H1 (cell line): ENCODE data around the gene ASPRV1. TPM values are rescaled to one million over a fixed set of nuclear protein-coding genes. Genes with fewer than 3 reads are reported as not detected.
A peak's percentile ranks its signal among the peaks of the same experiment; 100 is the strongest.

Source experiments
- CTCF ChIA-PET: fragments of 300-600 bp; sonication (Branson Sonifier 250); formaldehyde crosslinking; loops from one replicate; lab custom pipeline; 2021; ENCODE audit not compliant: partially characterized antibody; lab: Charles Lee
- POLR2A ChIA-PET: fragments of 300-600 bp; sonication (Branson Sonifier 250); formaldehyde crosslinking; loops from one replicate; lab custom pipeline; 2021; ENCODE audit warnings: inconsistent platforms; ENCODE audit not compliant: partially characterized antibody; lab: Charles Lee
- DNase-seq, 2 experiments: peaks; one replicate each; pipeline versions ENCODE4 v3.0.0 to v3.0.0-alpha.2; 2010 to 2022; ENCODE audit warnings: low spot score in 2 of 2, low read depth in 1 of 2, mixed read lengths in 1 of 2
- FAIRE-seq: peaks from 2 replicates; lab custom pipeline; 2011; peaks lifted over from hg19 to GRCh38; lab: Jason Lieb, UNC
- H2AFZ ChIP-seq: 2 replicates; pipeline ENCODE4 v1.8.1; 2012; ENCODE audit warnings: low read length, inconsistent platforms
- H2AK5ac ChIP-seq: 2 replicates; pipeline ENCODE4 v1.6.1; 2013; ENCODE audit warnings: low read depth, low read length
- H2BK120ac ChIP-seq: replicated peaks from 2 replicates; pipeline ENCODE3; 2013; ENCODE audit warnings: low read depth, low read length, inconsistent platforms
- H2BK12ac ChIP-seq: 2 replicates; pipeline ENCODE4 v1.6.1; 2013; ENCODE audit warnings: low read depth, low read length
- H2BK15ac ChIP-seq: 2 replicates; pipeline ENCODE4 v1.6.1; 2013; ENCODE audit warnings: low read length
- H2BK20ac ChIP-seq: 2 replicates; pipeline ENCODE4 v1.6.1; 2013; ENCODE audit warnings: low read length
- H2BK5ac ChIP-seq: 2 replicates; pipeline ENCODE4 v1.6.1; 2013; ENCODE audit warnings: low read depth, low read length
- H3K14ac ChIP-seq: 2 replicates; pipeline ENCODE4 v1.6.1; 2013; ENCODE audit warnings: inconsistent platforms; ENCODE audit not compliant: insufficient read length
- H3K18ac ChIP-seq: 2 replicates; pipeline ENCODE4 v1.6.1; 2013; ENCODE audit warnings: low read length; ENCODE audit errors: extremely low read depth
- H3K23ac ChIP-seq: 2 replicates; pipeline ENCODE4 v1.6.1; 2013; ENCODE audit warnings: inconsistent platforms; ENCODE audit not compliant: insufficient read length
- H3K23me2 ChIP-seq: 2 replicates; pipeline ENCODE4 v1.6.1; 2013; ENCODE audit warnings: low read depth, low read length
- H3K27ac ChIP-seq: 2 replicates; pipeline ENCODE4 v1.6.1; 2011; ENCODE audit warnings: low read depth, low read length, inconsistent platforms
- H3K27me3 ChIP-seq, 4 experiments: replicated peaks in 1 of 4; 1 replicate in 1 of 4; 2 replicates in 3 of 4; pipeline versions ENCODE4 v1.6.1 to v1.8.1; 2011 to 2013; ENCODE audit warnings: low read length in 3 of 4, mild to moderate bottlenecking in 3 of 4, inconsistent platforms in 2 of 4, mixed read lengths in 2 of 4, moderate library complexity in 1 of 4; ENCODE audit not compliant: control insufficient read depth in 3 of 4, insufficient read depth in 3 of 4; ENCODE audit errors: extremely low read depth in 1 of 4
- H3K36me3 ChIP-seq, 4 experiments: 2 replicates each; pipeline versions ENCODE4 v1.6.1 to v1.8.1; 2011 to 2013; ENCODE audit warnings: mild to moderate bottlenecking in 4 of 4, low read length in 3 of 4, moderate library complexity in 2 of 4, control low read depth in 1 of 4, inconsistent platforms in 1 of 4; ENCODE audit not compliant: insufficient read depth in 4 of 4, control insufficient read depth in 2 of 4
- H3K4ac ChIP-seq: replicated peaks from 2 replicates; pipeline ENCODE3; 2013; ENCODE audit warnings: low read length, low read depth, mixed read lengths, inconsistent platforms; ENCODE audit not compliant: insufficient read length
- H3K4me1 ChIP-seq, 4 experiments: replicated peaks in 1 of 4; 1 replicate in 1 of 4; 2 replicates in 3 of 4; pipeline versions ENCODE4 v1.6.1 to v1.8.1; 2011 to 2013; ENCODE audit warnings: low read length in 3 of 4, inconsistent platforms in 2 of 4, mixed read lengths in 1 of 4; ENCODE audit not compliant: insufficient read depth in 4 of 4, control insufficient read depth in 3 of 4
- H3K4me2 ChIP-seq, 2 experiments: 2 replicates each; pipeline versions ENCODE4 v1.6.1 to v1.8.1; 2011 to 2013; ENCODE audit warnings: low read depth in 2 of 2, low read length in 2 of 2, control low read depth in 1 of 2, inconsistent platforms in 1 of 2, mild to moderate bottlenecking in 1 of 2; ENCODE audit not compliant: insufficient read depth in 1 of 2
- H3K4me3 ChIP-seq, 4 experiments: fragments of 200-600, 300-600 bp in 1 of 4; sonication (generic), shearing (Covaris generic), sonication (Bioruptor Twin) in 1 of 4; 2 replicates each; pipeline versions ENCODE4 v1.5.1 to v1.8.1; 2011 to 2016; ENCODE audit warnings: low read length in 4 of 4, low read depth in 3 of 4, control low read depth in 2 of 4, inconsistent platforms in 2 of 4, mild to moderate bottlenecking in 2 of 4, mixed read lengths in 1 of 4, moderate library complexity in 1 of 4; ENCODE audit not compliant: insufficient read depth in 2 of 4; ENCODE audit errors: extremely low read depth in 1 of 4
- H3K56ac ChIP-seq: replicated peaks from 2 replicates; pipeline ENCODE3; 2013; ENCODE audit warnings: low read depth, mild to moderate bottlenecking, mixed read lengths, low read length, inconsistent platforms; ENCODE audit not compliant: insufficient read length
- H3K79me1 ChIP-seq: 2 replicates; pipeline ENCODE4 v1.6.1; 2013; ENCODE audit warnings: low read depth, low read length, control low read depth
- H3K79me2 ChIP-seq, 2 experiments: 2 replicates each; pipeline versions ENCODE4 v1.6.1 to v1.8.1; 2012 to 2013; ENCODE audit warnings: low read length in 2 of 2, mild to moderate bottlenecking in 2 of 2, inconsistent platforms in 1 of 2; ENCODE audit not compliant: insufficient read depth in 2 of 2, control insufficient read depth in 1 of 2
- H3K9ac ChIP-seq, 4 experiments: replicated peaks in 1 of 4; 1 replicate in 1 of 4; 2 replicates in 3 of 4; pipeline versions ENCODE4 v1.6.1 to v1.8.1; 2011 to 2013; ENCODE audit warnings: low read depth in 3 of 4, low read length in 3 of 4, control low read depth in 2 of 4, mild to moderate bottlenecking in 2 of 4, moderate library complexity in 2 of 4, inconsistent platforms in 1 of 4; ENCODE audit errors: extremely low read depth in 1 of 4
- H3K9me3 ChIP-seq, 2 experiments: 2 replicates each; pipeline versions ENCODE4 v1.6.1 to v1.8.1; 2012 to 2013; ENCODE audit warnings: mild to moderate bottlenecking in 2 of 2, moderate library complexity in 2 of 2, control low read depth in 1 of 2, inconsistent platforms in 1 of 2, low read depth in 1 of 2, low read length in 1 of 2, mixed read lengths in 1 of 2; ENCODE audit not compliant: insufficient read depth in 2 of 2
- H4K20me1 ChIP-seq, 2 experiments: replicated peaks in 1 of 2; 2 replicates each; pipeline versions ENCODE3 to v1.8.1; 2011 to 2013; ENCODE audit warnings: inconsistent platforms in 2 of 2, low read length in 2 of 2, mild to moderate bottlenecking in 1 of 2; ENCODE audit not compliant: insufficient read depth in 2 of 2, control insufficient read depth in 1 of 2
- H4K5ac ChIP-seq: 2 replicates; pipeline ENCODE4 v1.6.1; 2013; ENCODE audit warnings: low read length, low read depth, mixed read lengths, inconsistent platforms; ENCODE audit not compliant: insufficient read length
- H4K8ac ChIP-seq: 2 replicates; pipeline ENCODE4 v1.8.0; 2013; ENCODE audit warnings: mild to moderate bottlenecking, moderate library complexity, low read length, inconsistent platforms; ENCODE audit not compliant: insufficient read depth; ENCODE audit errors: extremely low read depth
- H4K91ac ChIP-seq: replicated peaks from 2 replicates; pipeline ENCODE3; 2013; ENCODE audit warnings: low read length, mixed read lengths, inconsistent platforms; ENCODE audit not compliant: insufficient read length
- ASH2L ChIP-seq: fragments of 200-600, 300-600 bp; sonication (generic); IDR thresholded peaks from one replicate; pipeline ENCODE4 v1.7.1; 2017; ENCODE audit warnings: low read length
- CHD2 ChIP-seq: IDR thresholded peaks from 2 replicates; pipeline ENCODE4 v1.6.1; 2012; ENCODE audit warnings: low read length, improper control_type of control experiment
- CREB1 ChIP-seq: IDR thresholded peaks from 2 replicates; pipeline ENCODE4 v1.6.1; 2012; ENCODE audit warnings: inconsistent platforms
- CTCF ChIP-seq, 3 experiments: IDR thresholded peaks; 1 replicate in 2 of 3; 2 replicates in 1 of 3; pipeline versions ENCODE4 v1.5.1 to v1.6.1; 2011; ENCODE audit warnings: low read length in 3 of 3, mild to moderate bottlenecking in 3 of 3, inconsistent platforms in 2 of 3, low read depth in 1 of 3, moderate library complexity in 1 of 3; ENCODE audit not compliant: insufficient read depth in 1 of 3; ENCODE audit errors: control extremely low read depth in 1 of 3
- FOSL1 ChIP-seq: IDR thresholded peaks from 2 replicates; pipeline ENCODE4 v1.6.1; 2011; ENCODE audit warnings: mild to moderate bottlenecking, low read depth, low read length, moderate library complexity; ENCODE audit not compliant: insufficient read depth
- GTF2F1 ChIP-seq: IDR thresholded peaks from 2 replicates; pipeline ENCODE4 v1.6.1; 2012; ENCODE audit warnings: low read depth, low read length, improper control_type of control experiment, borderline replicate concordance
- RAD21 ChIP-seq, 2 experiments: IDR thresholded peaks in 1 of 2; conservative IDR thresholded peaks in 1 of 2; 2 replicates each; pipeline ENCODE4 v1.6.1; 2011; ENCODE audit warnings: low read depth in 2 of 2, low read length in 2 of 2, improper control_type of control experiment in 1 of 2, inconsistent platforms in 1 of 2, mild to moderate bottlenecking in 1 of 2, moderate library complexity in 1 of 2
- SP4 ChIP-seq: IDR thresholded peaks from 2 replicates; pipeline ENCODE4 v1.6.1; 2012; ENCODE audit warnings: low read length, inconsistent platforms
- SUZ12 ChIP-seq: fragments of 200-600 bp; sonication (generic); IDR thresholded peaks from 2 replicates; pipeline ENCODE4 v1.6.1; 2012; ENCODE audit warnings: mild to moderate bottlenecking, inconsistent platforms, low read length, moderate library complexity, mixed read lengths
- TAF1 ChIP-seq: IDR thresholded peaks from 2 replicates; pipeline ENCODE4 v1.6.1; 2011; ENCODE audit warnings: mild to moderate bottlenecking, low read depth, low read length
- WGBS, 2 experiments: shearing (Covaris generic) in 1 of 2; methylation state at CpG; one replicate each; pipeline versions ENCODE4 v1.1.6 to v1.1.7; 2013 to 2015; ENCODE audit warnings: low lambda C conversion rate in 2 of 2, mixed read lengths in 2 of 2, inconsistent platforms in 1 of 2, low coverage in 1 of 2, missing lambda C conversion rate in 1 of 2; ENCODE audit not compliant: insufficient replicate concordance in 2 of 2, insufficient coverage in 1 of 2, insufficient read length in 1 of 2; ENCODE audit errors: extremely low coverage in 1 of 2, missing lambda C conversion rate in 1 of 2; 5-methylcytosine and 5-hydroxymethylcytosine counted together
- polyA plus RNA-seq, 7 experiments: library from polyadenylated mRNA; depleted of rRNA in 3 of 7; stranded (reverse) in 5 of 7; unstranded in 2 of 7; fragments of >200 nt in 5 of 7; fragments of 200-250 nt in 2 of 7; gene quantifications; 1 replicate in 5 of 7; 2 replicates in 1 of 7; 4 replicates in 1 of 7; pipeline versions ENCODE4 v1.2.1 to v1.2.3, GENCODE V29; 2011 to 2013; ENCODE audit warnings: missing spikeins in 2 of 7, mixed read lengths in 2 of 7
- total RNA-seq: library from RNA; stranded (reverse); fragmentation: NEBNext Ultra II Directional; extraction: Animal tissue kit (Norgen Biotek cat#: 25700); gene quantifications from 2 replicates; pipeline ENCODE4 v1.2.1, GENCODE V29; 2021

ASPRV1 gene
- total and polyA plus RNA-seq, 2 of the 8 experiments (the other 6 are each of a cell fraction or from before 2014, with no cell fraction given) = 0.59 to 0.95 TPM

GRCh38 chr2:69911985-69912563, 49.4 kb downstream of the ASPRV1 start:
- peaks cover 0 to 13% (median 3%) of the 10 kb centered on the region in 4 experiments; a peak in 4 of 8 replicates for H3K36me3 ChIP-seq
- peaks cover 4% of the 10 kb centered on the region; the same call in 1 of the 2 replicates for H3K23me2 ChIP-seq
- H2BK5ac ChIP-seq = no peak overlapping the region
- CTCF ChIA-PET = interaction anchor here (0.6 to 4.5 kb wide), 34 partner anchors 9 to 370 kb away, joined by 3 to 42 read pairs (median 4); partner anchors contain the start of genes PCBP1 and SNRNP27
- DNase-seq (no peak), FAIRE-seq (no peak)
- no peak overlapping the region for H2BK15ac ChIP-seq
- no peaks in the 10 kb centered on the region for H3K27me3 ChIP-seq
- H3K9ac ChIP-seq = no peak overlapping the region
- H3K9me3 ChIP-seq = no peaks in the 10 kb centered on the region
- WGBS, 2 experiments = 72% methylated on average over 2 of the region's 2 CpGs; no CpG with 5 or more reads in 1 of the 2 experiments
- no peaks in the 10 kb centered on the region for H4K20me1 ChIP-seq
- H3K56ac ChIP-seq = no peak overlapping the region
- no peak overlapping the region for H2BK120ac ChIP-seq
- no peak overlapping the region for H4K8ac ChIP-seq
- H3K27ac ChIP-seq = no peak overlapping the region
- H4K91ac ChIP-seq = no peak overlapping the region
- no peak overlapping the region for H2AK5ac ChIP-seq
- POLR2A ChIA-PET = interaction anchor here (1.3 to 11.6 kb wide), 5 partner anchors 13 to 233 kb away, joined by 3 to 180 read pairs (median 28); partner anchors contain the start of genes PCBP1 and SNRNP27
- no peak overlapping the region for H4K5ac ChIP-seq
- no peak overlapping the region for H3K4me3 ChIP-seq
- TF ChIP-seq SP4 = no peak
- TF ChIP-seq TAF1 = no peak
- peak in 2 of 3 experiments; percentile 40 to 43; a peak in 2 of 4 replicates for TF ChIP-seq CTCF (IDR thresholded peaks at IDR 0.05; ENCODE audit: control extremely low read depth in 1 of 3, insufficient read depth in 1 of 3, low read depth in 1 of 3, low read length in 3 of 3)
- TF ChIP-seq RAD21 (IDR thresholded peaks at IDR 0.05 in 1 of 2, conservative IDR thresholded peaks at IDR 0.05 in 1 of 2; ENCODE audit: low read depth in 2 of 2, low read length in 2 of 2) = peak; percentile 81 to 83
- TF ChIP-seq ASH2L = no peak
- no peak for TF ChIP-seq GTF2F1
- no peak for TF ChIP-seq FOSL1
- TF ChIP-seq CHD2 = no peak
- TF ChIP-seq CREB1 = no peak
- TF ChIP-seq SUZ12 = no peak
- TF ChIP-seq, all 59 proteins: peak for 2
- H3K4me1 ChIP-seq = no peaks in the 10 kb centered on the region
- no peak overlapping the region for H3K4me2 ChIP-seq
- no peak overlapping the region for H3K18ac ChIP-seq
- no peaks in the 10 kb centered on the region for H3K79me2 ChIP-seq
- H3K23ac ChIP-seq = no peak overlapping the region
- no peaks in the 10 kb centered on the region for H3K79me1 ChIP-seq
- H3K4ac ChIP-seq = no peak overlapping the region
- H2BK12ac ChIP-seq = no peak overlapping the region
- H2BK20ac ChIP-seq = no peak overlapping the region
- H3K14ac ChIP-seq = no peak overlapping the region
- H2AFZ ChIP-seq = no peak overlapping the region
